Astrocyte of the cerebellum (primary cell): Measurements from ENCODE around the gene ABL1.

Source experiments
- DNase-seq: peaks from one replicate; pipeline ENCODE4 v3.0.0-alpha.2; 2011; ENCODE audit warnings: low read depth
- H3K4me3 ChIP-seq: 2 replicates; pipeline ENCODE4 v1.5.1; 2011; ENCODE audit warnings: mild to moderate bottlenecking, low read depth, low read length, moderate library complexity
- CTCF ChIP-seq: IDR thresholded peaks from 2 replicates; pipeline ENCODE4 v1.5.1; 2012; ENCODE audit warnings: low read length, low read depth, moderate library complexity, mild to moderate bottlenecking; ENCODE audit errors: missing control alignments
- in situ Hi-C: cut with HindIII; loops from 2 replicates; pipeline ENCODE4 v1.10.0; 2017; ENCODE audit warnings: low sequenced_read_pairs

Gene ABL1

GRCh38 chr9:130884542-130885483, 49.8 kb downstream of the ABL1 start:
- in situ Hi-C loops, result no loop called here

GRCh38 chr9:130885484-130886375, 50.7 kb downstream of the ABL1 start:
- no peak overlapping the region for H3K4me3 ChIP-seq
- no peak for DNase-seq
- in situ Hi-C loops, result no loop called here
- TF ChIP-seq CTCF, result no peak

More at GRCh38 chr9:130884542-130885483, 49.8 kb downstream of the ABL1 start:
- no peak for DNase-seq
- no peak for TF ChIP-seq CTCF
- H3K4me3 ChIP-seq, result no peak overlapping the region

- DNase-seq, result no peak
- no peak for TF ChIP-seq CTCF
- in situ Hi-C loops, result no loop called here
- H3K4me3 ChIP-seq, result no peak overlapping the region
Measured at GRCh38 chr9:130886981-130887380, 51.9 kb downstream of the ABL1 start.

GRCh38 chr9:130887494-130888144, 52.6 kb downstream of the ABL1 start:
- TF ChIP-seq CTCF, result no peak
- DNase-seq, result no peak
- no peak overlapping the region for H3K4me3 ChIP-seq
- in situ Hi-C loops, result no loop called here

- DNase-seq, result no peak
- in situ Hi-C loops, result no loop called here
- H3K4me3 ChIP-seq, result no peak overlapping the region
- TF ChIP-seq CTCF, result no peak
Measured at GRCh38 chr9:130888146-130888885, 53.3 kb downstream of the ABL1 start.

- no peak for TF ChIP-seq CTCF
Measured at GRCh38 chr9:130890124-130890523, 55.1 kb downstream of the ABL1 start.

More at GRCh38 chr9:130890124-130890523, 55.1 kb downstream of the ABL1 start:
- in situ Hi-C loops, result no loop called here
- no peak overlapping the region for H3K4me3 ChIP-seq
- DNase-seq, result no peak
